Stimulated activated CD8-positive, alpha-beta memory T cell treated with anti-CD3 and anti-CD28 coated beads, Interleukin-15, amount 100 ng/mL, for 1 hour (primary cell): Measurements from ENCODE around the gene LALBA.
A peak's percentile ranks its signal among the peaks of the same experiment; 100 is the strongest.
"Not testable (repeated sequence)": the region's sequence is repeated elsewhere in the genome, so short reads cannot be mapped to it uniquely, and the experiment has no call there.

ENCODE experiments used
- DNase-seq: peaks from one replicate; pipeline ENCODE4 v3.0.0-alpha.2; 2020; ENCODE audit warnings: low read depth

LALBA gene

DNA sequence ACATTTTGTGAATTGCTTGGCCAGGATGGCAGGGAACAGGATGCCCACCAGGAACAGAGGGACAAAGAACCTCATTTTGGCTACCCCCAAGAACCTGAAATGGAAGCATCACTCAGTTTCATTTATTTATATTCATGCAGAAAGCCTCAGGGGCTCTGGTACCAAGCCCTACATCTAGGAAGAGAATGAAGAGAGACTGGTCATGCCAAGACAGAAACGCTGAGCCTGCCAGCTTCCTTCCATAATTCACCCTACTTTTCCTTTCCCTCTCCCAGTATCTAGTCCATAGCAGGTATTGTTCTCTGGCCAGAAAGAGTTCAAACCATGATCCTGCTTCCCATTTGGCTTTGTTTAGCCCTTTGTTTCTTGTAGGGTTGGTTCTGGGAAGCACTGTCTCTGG lies at the start of gene LALBA:
TSS of gene LALBA (minus strand) at position 101 of the 400 bp plus-strand sequence. CDS start at position 75, 26 bp downstream.
- no peak for DNase-seq

DNA sequence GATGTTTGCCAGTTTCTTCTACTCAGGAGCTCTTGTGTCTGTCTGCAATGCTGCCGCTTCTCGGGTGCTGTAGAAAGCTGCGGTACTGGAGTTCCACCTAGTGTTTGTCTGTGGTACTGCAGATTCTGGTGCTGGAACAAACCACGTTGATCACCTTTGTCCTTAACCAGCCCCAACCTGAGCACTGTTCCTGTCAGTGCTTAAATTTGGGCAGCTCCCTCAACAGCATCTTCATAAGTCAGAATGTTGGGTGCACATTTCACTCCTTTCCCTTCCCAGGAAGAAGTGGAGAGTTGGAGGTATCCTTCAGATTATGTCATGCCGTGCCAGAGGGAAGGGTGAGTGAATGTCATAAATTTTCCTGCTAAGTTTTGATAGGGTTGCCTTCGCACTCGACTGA lies 48.7 kb upstream of the LALBA start:
- DNase-seq: peak; percentile 55

DNA sequence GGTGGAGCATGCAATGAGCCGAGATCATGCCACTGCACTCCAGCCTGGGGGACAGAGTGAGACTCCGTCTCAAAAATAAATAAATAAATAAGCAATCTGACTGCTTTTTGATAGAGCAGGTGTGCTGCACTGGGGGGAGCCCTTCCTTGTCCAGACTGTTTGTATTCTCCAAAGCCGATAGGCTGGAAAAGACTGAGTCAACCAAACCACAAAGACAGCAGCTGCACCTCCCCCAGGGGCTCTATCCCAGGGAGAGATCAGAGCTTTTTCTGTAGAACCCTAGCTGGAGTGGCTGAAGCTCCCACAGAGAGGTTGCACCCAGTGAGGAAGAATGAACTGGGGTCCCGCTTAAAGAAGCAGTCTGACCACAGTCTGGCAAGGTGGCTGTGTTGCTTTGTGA lies 45.8 kb upstream of the LALBA start:
- DNase-seq: no peak

DNA sequence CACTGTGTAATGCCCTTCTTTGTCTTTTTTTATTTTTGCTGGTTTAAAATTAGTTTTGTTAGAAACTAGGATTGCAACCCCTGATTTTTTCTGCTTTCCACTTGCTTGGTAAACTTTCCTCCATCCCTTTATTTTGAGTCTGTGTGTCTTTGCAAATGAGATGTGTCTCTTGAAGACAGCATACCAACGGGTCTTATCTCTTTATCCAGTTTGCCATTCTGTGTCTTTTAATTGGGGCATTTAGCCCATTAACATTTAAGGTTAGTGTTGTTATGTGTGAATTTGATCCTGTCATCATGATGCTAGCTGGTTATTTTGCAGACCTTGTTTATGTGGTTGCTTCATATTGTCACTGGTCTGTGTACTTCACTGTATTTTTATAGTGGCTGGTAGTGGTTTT lies 43.5 kb upstream of the LALBA start:
- no peak for DNase-seq

DNA sequence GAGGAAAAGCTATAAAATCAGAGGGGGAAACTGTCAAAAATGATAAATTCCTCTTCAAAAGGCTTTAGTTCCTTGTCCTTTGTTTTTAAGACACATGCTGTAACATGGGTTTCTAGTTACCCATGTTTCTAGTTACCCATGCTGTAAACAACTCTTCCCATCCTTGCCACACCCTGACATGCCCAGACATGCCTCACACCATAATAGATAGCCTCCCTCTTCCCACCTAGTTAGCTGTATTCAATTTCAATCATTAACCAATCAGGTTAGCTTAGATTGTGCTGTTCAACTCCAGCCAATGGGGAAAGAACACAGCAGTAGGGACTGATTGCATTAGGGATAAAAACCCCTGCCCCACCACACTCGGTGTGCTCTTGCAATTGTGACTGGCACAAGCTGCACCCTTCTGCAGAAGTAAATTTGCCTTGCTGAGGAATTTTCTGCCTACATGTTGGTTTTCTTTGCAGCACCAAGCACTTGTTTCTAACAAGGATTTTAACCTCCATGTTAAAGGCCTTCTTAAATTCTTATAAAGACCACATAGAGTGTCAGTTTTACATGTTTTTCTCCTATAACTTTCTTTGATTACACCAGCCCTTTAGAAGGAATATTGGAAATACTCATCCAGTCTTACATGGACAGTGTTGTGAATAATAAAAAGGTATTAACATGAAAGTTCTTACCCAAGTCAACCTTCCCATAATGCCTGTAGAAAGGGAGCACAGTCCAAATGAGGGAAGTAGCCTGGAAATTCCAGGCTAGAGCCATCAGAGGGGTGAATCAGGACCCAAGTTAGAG lies 32.5 kb upstream of the LALBA start:
- DNase-seq: no peak

DNA sequence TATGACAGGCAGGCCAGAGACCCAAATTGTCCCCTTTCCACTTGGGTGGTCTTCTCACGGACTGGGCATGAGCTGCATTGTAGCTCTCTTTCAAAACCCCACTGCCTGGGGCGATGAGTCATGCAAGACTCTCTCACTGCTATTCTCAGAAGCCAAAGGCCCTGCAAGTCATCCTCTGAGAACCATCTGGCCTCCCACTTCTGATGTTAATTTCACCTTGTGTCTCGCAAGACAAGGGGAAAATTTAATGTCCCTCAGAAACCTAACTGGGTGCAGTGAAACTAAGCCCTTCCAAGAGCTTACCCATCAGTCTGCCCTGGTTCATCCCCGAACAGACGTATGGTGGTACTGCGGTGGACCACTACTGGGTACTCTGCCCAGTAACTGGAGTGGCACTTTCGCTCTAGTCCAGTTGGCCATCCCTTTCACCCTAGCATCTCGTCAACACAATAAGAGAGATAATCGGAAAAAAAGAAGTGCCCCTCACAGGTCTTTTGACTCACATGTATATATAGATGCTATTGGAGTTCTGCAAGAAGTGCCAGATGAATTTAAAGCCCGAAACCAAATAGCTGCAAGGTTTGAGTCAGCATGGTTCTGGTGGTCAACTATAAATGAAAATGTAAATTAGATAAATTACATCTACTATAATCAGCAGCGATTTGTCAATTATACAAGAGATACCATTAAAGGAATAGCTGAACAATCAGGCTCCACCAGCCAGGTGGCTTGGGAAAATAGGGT lies 31.3 kb upstream of the LALBA start:
- no peak for DNase-seq

DNA sequence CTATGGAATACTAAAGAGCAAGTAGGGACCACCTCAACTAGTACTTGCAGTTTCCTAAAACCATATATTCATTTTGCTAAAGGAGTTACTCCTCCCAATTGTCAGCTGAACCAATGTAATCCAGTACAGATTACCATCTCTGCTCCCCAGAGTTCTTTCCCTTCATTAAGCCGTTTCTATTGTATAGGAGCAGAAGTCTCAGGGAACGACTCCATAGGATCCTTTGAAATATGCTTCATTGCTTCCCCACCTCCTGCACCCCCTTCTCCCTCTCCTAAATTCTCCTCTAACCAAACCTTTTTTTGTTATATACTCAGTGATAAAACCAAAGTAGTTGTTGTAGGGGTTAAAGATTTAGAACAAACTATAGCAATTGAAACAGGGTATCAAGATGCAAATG lies 30.7 kb upstream of the LALBA start:
- no peak for DNase-seq

DNA sequence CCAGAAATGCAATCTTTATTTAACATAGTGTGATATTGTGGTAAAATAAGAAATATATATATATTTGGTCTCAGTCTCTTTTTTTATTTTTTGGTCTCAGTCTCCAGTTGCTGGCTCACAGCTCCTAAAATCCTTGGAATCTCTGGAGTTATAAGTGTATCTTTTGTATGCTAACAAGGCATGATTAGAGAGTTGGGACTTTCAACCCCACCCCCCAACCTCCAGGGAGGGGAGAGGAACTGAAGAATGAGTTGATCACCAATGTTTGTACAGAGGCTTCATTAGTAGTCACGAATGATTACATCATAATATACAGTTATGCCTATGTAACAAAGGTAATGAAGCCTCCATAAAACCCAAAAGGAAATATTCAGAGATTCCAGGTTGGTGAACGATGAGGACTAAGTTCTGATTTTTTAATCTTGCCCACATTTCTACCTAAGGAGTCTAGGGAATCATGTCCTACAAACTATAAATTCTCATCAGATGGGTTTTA lies 22.8 kb upstream of the LALBA start:
- no peak for DNase-seq

DNA sequence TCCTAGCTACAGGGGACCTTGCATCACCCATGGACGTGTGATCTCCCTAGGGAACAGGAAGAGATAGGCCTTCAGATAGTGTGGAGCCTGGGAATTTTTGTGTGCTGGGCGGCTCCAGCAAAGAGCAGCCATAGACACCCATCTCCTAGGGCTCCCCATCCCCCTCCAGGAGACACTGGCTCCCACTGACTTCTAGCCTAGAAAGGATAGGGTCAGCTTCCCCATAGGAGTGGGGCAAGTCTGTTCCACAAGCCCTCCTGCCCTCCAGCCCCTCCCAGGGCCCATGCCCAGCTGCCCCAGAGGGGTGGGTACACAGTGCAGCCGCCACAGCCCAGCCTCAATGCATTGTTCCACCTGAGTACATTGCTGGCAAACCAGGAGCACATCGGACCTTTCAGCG lies 16.5 kb upstream of the LALBA start:
- no peak for DNase-seq

DNA sequence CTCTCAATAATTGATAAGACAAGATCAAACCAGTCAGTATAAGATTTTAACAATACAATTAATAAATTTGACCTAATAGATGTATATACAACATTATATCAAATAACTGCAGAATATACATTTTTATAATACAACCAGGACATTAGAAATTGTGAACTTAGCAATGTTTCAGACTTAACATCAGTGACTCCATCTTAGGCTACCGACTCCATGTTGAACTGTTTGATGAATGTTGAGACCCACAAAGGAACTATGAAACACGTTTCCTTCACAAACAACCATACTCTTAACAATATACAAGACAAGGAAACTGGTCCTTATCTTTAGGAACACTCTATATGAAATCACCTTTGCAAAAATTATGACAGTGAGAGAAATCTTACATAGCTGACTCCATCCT lies 13.9 kb upstream of the LALBA start:
- DNase-seq: no peak

DNA sequence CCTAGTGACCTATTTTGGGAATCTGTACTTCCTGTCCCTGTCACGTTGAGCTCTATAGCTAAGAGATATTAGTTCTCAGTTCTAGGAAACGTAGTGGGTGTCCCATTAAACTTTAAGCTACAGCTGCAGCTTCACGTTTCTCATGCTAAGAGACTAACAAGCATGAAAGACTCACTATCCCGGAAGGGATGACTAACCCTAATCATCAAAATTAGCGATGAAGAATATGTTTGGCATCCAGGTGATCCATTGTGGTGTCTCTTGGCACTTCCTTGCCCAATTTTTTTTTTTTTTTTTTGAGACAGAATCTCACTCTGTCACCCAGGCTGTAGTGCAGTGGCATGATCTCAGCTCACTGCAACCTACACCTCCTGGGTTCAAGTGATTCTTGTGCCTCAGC lies 11.0 kb upstream of the LALBA start:
- no peak for DNase-seq

DNA sequence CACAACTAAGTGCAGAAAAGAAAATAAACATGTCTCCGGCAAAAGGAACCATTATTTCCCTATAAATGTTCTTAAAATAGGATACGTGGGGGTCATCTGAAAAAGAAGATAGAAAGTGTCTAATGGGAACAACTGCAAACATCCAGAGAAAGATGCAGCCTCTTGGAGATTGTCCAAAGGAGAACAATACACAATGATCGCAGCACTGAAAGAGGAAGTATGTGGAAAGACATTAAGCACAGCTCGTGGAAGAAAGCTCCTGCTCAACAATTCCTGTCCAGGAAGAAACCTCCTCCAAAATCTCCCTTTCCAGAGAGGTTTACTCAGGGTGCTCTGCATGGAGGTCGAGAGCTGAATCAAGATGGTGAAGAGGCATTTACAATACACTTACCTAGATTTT lies 2.5 kb upstream of the LALBA start:
- DNase-seq: no peak

DNA sequence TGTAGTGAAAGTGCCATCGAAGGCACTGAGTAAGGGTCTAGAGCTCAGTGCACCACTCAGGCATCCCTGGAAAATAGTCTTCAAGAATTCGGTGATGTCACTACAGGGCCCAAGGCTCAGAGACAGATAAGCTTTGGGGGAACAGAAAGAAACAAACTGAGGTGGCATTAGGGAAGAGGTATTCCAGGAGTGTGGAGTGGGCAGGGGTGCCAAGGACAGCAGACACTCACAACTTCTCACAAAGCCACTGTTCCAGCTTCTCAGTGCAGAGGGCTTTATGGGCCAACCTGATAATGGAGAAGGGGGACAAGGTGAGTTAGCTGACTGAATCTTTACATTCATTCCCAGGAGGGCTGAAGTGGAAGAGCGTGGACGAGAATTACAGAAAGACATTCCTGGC lies 2.1 kb downstream of the LALBA start:
- no peak for DNase-seq

DNA sequence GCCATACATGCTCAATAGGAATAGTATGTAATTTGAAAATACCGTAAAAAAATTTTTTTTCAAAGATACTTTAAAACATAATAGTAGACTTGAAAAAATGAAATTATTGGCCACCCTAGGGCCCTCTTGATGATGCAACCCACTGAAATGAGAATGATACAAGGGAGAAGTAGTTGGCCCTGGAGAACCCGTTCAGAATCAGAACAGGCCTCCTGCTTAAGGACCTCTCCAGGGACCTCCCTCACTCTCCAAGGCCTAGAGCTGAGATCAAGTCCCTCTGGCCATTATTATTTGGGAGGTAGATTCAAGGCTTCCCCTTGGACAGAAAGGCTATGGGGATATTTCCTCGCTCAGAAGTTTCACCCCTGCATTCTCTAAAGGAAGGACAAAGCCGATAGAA lies 11.9 kb downstream of the LALBA start:
- DNase-seq: no peak

DNA sequence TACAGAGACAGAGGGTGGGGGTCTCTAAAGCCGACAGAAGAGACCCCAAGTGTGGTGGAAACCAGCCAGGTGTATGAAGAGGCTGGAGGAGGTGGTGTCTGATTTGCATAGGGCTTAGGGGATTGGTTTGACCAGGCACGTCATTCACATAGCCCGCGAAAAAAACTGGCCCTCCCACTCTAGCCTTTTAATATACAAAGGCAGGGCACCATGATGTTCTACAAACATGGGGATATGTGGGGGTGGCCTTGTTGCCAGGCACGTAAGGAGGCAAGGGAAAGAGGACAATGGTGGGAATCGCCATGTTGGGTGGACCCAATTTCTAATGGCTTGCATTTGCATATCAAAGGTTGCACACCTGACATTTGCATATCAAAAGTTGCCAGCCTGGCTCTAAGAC lies 13.2 kb downstream of the LALBA start:
- no peak for DNase-seq

DNA sequence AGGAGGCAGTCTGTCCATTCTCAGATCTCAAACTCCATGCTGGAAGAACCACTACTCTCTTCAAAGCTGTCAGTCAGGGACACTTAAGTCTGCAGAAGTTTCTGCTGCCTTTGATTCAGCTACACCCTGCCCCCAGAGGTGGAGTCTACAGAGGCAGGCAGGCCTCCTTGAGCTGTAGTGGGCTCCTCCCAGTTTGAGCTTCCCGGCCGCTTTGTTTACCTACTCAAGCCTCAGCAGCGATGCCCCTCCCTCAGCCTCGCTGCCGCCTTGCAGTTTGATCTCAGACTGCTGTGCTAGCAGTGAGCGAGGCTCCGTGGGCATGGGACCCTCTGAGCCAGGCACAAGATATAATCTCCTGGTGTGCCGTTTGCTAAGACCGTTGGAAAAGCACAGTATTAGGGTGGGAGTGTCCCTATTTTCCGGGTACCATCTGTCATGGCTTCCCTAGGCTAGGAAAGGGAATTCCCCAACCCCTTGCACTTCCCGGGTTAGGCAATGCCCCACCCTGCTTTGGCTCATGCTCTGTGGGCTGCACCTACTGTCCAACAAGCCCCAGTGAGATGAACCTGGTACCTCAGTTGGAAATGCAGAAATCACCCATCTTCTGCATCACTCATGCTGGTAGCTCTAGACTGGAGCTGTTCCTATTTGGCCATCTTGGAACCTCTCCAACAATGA lies 16.0 kb downstream of the LALBA start:
- DNase-seq: not testable (repeated sequence)

DNA sequence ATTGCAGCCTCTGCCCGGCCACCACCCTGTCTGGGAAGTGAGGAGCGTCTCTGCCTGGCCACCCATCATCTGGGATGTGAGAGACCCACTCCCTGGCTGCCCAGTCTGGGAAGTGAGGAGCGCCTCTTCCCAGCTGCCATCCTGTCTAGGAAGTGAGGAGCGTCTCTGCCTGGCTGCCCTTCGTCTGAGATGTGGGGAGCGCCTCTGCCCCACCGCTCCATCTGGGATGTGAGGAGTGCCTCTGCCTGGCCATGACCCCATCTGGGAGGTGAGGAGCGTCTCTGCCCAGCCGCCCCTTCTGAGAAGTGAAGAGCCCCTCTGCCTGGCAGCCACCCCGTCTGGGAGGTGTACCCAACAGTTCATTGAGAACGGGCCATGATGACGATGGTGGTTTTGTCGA lies 18.2 kb downstream of the LALBA start:
- DNase-seq: not testable (repeated sequence)

DNA sequence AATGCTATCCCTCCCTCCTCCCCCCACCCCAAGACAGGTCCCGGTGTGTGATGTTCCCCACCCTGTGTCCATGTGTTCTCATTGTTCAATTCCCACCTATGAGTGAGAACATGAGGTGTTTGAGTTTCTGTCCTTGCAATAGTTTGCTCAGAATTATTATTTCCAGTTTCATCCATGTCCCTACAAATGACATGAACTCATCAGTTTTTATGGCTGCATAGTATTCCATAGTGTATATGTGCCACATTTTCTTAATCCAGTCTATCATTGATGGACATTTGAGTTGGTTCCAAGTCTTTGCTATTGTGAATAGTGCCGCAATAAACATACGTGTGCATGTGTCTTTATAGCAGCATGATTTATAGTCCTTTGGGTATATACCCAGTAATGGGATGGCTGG lies 22.8 kb downstream of the LALBA start:
- not testable (repeated sequence) for DNase-seq

DNA sequence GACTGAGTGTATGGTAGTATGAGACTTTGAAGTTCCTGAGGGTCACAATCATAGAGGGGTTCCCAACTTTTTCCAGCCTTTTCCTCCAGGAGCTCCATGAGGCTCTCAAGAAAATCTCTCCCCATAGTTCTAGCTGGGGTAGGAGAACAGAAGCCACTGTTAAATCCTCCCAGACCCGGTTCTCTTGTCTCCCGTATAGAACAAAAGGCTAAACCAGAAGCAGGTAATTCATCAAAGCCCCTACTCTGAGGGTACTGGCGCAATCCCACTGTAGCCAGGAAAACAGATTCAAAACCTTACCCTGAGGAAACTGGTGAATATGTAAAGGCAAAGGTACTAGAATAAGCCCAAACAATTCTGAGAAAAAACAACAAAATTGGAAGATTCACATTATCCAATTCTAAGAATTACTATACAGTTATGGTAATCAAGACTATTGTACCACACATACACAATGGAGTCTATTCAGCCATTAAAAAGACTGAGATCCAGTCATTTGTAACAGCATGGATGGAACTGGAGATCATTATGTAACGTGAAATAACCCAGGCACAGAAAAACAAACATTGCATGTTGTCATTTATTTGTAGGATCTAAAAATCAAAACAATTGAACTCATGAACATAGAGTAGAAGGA lies 23.9 kb downstream of the LALBA start:
- no peak for DNase-seq

DNA sequence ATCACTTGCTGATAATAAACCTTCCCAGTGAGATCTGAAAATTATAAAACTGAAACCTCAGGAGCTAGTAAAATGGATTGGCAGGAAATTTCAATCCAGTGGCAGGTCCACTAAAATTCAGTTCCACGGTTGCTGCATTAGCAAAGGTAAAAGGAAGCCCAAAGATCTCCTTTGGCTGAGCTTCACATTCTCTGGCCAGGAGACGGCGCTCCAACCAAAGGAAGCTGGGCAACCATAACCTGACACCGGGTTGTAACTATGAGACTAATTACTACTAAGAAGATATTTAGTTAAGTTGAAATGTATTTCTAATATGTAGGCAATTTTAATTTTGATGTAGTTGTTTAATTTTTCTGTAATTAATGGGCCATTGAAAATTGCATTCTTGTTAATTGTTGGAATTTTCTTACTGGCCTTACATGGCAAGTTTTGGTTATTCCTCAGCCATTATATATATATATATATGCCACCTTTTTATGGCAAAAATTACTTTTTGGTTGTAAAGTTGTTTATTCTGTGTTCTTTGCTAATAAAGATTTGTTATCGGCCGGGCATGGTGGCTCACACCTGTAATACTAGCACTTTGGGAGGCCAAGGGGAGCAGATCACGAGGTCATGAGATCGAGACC lies 27.4 kb downstream of the LALBA start:
- DNase-seq: peak; percentile 12

DNA sequence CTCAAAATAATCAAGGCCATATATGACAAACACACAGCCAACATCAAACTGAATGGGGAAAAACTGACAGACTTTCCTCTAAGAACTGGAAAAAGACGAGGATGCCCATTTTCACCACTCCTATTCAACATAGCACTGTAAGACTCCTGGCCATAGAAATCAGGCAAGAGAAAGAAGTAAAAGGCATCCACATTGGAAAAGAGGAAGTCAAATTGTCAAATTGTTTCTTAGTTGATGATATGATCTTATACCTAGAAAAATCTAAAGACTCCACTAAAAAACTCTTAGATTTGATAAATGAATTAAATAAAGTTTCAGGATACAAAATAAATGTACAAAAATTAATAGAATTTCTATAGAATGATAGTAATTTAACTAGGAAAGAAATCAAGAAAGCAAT lies 33.2 kb downstream of the LALBA start:
- DNase-seq: no peak

DNA sequence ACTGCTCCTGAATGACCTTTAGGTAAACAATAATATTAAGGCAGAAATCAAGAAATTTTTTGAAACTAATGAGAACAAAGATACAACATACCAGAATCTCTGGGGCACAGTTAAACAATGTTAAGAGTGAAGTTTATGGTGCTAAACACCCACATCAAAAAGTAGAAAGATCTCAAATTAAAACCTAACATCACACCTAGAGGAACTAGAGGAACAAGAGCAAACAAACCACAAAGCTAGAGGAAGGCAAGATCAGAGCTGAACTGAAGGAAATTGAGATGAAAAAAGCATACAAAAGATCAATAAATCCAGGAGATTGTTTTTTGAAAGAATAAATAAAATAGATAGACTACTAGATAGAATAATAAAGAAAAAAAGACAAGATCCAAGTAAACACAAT lies 37.2 kb downstream of the LALBA start:
- no peak for DNase-seq
